ENCODE results near the gene PARP3.

PARP3 gene

DNA sequence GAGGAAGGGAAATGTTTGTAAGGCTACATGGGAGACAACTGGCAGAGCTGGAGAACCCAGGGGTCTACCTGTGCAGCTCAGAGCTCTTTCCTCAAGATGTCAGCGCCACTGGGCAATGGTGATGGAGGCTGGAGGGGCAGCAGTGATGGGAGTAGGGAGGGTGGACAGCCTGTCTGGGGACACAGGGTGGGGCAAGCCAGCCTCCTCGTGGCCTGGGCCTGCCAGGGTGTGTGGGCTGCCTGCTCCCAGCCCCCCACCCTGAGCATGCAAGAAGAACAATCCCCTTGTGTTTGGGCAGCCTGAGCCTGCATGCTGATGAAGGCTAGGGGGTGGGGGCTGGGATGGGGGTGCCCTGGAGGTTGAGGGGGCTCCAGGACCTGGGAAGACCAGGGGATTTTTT is 23.9 kb downstream of the PARP3 start:
- DNase-seq (ENCODE audit: low read depth in 1 of 2, low spot score in 1 of 2): no peak

DNA sequence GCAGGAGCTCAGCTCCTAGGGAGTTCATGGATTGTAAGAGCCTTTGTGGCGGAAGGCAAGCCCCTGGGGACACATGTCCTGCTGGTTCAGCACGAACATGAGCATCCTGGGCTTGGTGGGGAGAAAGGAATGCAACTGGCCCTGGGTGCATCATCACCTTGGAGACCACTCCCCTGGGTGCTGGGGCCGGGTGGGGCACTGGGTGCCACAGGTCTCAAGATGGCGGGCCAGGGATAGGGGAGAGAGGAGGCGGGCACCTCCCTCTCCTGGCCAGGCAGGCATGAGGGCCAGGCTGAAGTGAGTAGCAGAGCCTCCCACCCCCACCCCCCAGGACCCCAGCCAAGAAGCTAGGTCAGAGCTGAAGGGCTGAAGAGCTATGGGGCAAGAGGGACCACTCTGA is 24.3 kb downstream of the PARP3 start:
- DNase-seq (ENCODE audit: low read depth in 1 of 2, low spot score in 1 of 2): no peak

DNA sequence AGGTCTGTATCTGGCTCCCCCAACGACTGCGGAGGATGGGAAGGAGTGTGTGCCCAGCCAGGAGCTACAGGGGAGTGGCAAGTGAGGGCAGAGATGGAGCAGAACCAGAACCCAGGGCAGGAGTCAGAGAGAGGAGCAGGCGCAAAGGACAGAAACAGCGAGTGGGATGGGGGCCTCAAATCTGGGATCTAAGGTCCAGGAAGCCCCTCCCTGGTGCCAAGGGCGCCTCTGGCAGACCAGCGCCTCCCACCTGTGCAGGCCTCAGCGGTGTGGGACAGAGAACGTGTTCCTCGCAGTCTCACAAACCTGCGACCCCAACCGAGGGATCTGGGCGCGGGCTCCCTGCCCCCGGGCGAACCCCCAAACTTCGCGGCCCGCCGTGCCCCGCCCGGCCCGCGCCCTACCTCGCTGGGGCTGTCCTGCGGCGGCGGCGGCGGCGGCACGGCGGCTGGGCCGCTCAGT is 24.8 kb downstream of the PARP3 start:
- DNase-seq (ENCODE audit: low read depth in 1 of 2, low spot score in 1 of 2): no peak

DNA sequence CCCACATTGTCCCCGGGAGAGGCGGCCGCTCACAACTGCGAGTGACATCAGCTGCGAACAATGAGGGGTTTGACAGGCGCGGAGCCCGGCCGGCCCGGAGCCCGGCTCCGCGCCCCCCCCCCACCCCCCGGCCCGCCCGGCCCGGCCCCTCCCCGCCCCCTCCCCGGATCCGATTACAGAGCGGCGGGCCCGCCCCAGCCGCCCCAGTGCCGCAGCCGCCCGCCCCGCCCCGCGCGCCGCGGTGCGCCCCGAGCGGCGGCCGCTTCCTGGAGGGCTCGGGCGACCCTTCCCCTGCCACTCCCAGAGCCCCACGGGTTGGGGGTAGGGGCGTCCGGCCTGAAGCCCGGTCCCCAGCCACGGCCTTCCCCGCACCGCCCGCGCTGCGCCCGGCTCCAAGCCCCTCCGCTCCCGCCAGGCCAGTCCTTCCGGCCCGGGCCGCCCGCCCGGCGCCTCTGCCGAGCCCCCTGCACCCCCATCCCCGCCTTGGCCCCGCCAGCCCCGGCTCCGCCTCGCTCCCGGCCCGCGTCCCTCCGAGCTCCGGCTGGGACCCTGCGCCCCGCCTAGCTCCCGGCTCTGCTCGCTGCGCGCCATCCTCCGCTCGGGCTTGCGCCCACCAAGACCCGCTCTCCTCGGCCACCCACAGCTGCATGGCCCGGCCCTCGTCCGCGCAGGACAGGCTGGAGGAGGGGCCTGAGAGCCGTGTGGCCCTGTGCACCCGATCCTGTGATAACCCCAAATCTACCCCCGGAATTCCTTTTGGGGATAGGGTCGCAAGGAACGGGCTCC is 25.4 kb downstream of the PARP3 start, which contains the start of gene PCBP4:
PCBP4 (minus strand) TSS at position 71 of the 786 bp plus-strand sequence. CDS start 6,214 bp downstream, outside the sequence.
- DNase-seq (ENCODE audit: low read depth in 1 of 2, low spot score in 1 of 2): no peak

DNA sequence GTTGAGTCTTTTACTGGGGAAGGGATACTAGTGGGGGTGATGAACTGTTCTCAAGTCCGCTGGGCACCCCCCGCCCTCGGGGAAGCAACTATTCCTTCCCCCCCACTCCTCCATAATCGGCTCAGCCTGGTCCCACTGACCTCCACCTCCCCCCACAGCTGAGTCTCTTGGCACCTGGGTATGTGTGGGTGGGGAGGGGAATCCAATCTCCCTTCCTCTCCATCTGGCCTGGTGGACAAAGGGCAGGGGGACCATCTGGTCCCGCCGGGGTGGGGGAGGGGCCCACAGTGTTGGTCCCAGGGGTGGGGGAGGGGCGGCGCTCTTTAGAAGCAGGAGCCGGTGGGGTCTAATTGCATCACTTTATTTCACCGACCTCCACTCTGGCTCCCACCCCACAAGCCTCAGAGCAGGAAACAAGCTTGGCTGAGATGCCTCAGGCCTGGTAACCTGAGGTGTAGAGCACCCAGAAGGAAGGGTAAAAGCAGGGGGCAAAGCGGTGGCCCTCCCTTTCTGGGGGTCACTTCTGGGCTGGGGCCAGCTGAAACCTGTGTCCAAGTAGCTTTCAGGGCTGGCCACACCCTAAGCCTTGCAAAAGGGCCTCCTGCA is 26.1 kb downstream of the PARP3 start:
- DNase-seq (ENCODE audit: low read depth in 1 of 2, low spot score in 1 of 2): no peak

DNA sequence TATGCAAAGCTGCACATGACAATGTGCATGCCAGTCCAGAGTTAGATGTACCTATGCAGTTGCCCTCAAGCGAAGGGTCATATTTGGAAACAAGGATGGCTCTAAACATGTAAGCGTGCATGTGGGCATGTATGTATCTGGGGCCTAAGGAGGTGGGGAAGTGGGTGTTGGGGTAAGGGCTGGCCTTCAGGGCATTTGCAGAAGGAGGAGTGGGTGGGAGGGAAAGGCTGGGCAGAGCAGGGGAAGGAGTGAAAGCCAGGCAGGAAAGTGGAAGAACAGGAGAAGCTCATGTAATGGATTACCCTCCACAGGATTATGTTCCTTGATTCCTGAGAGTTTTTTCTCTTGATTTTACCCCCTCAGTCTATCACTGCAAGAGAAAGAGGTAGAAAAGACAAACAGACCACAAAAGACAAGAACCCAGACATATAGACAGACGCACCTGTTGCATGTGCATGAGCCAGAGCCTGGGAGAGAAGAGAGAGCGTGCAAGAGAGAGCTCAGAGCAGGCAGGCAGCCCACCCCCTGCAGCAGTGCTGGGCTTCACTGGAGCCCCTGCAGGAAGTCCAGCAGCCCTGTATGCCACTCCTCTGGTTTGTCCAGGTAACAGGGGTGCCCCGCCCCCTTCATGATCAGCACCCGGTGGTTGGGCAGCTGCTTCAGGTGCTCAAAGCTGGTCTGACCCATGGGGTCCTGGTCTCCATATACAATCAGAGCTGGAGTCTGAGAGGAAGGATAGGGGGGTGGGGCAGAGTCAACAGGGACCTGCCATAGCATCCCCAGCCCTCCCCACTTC is 26.9 kb downstream of the PARP3 start:
- DNase-seq (ENCODE audit: low read depth in 1 of 2, low spot score in 1 of 2): no peak

DNA sequence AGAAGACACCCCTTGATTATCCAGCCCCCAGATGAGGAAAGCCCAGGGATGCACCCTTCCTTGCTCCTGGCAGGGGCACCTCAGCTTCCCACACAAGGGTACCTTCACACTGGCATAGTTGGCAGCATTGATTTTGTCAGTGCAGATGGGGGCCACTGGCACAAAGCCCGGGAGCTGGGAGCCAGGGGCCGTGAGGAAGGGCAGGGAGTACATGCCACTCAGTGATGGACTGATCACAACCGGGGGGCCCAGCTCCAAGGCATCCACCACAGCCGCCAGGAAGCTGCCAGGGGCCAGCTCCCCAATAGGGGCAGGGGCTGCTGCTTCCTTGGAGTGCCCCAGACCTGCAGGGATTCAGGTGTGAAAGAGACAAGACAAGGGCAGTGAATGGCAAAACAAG is 27.7 kb downstream of the PARP3 start:
- DNase-seq (ENCODE audit: low read depth in 1 of 2, low spot score in 1 of 2): no peak

DNA sequence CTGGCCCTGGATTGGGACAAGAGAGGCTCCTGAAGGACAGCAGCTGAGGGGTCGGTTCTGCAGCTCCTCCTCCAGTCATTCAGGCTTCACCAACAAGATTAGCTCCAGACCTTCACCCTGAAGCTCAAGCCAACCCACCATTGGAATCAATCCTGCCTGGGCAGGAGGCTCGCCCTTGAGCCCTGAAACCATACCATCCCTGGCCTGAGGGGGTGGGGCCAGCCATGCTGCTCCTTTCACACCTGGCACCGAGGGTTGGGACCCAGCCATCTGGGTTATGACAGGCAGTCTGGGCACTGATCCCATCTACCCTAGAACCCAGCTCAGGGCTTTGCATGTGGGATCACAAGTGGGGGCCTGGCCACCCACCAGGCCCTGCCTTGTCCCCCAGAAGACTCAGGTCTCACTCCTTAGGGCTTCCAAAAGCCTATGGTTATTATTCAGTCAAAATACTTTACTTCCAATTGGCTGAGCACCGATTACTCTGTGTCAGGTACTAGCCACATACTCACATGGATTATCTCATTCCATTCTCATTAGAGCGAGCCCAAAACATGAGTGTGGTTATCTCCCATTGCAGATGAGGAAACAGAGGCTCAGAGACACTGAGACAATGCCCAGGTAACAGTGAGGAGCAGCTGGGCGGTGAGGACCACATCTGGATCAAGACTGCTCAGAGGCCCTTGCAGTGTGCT is 28.6 kb downstream of the PARP3 start:
- DNase-seq (ENCODE audit: low read depth in 1 of 2, low spot score in 1 of 2): no peak

DNA sequence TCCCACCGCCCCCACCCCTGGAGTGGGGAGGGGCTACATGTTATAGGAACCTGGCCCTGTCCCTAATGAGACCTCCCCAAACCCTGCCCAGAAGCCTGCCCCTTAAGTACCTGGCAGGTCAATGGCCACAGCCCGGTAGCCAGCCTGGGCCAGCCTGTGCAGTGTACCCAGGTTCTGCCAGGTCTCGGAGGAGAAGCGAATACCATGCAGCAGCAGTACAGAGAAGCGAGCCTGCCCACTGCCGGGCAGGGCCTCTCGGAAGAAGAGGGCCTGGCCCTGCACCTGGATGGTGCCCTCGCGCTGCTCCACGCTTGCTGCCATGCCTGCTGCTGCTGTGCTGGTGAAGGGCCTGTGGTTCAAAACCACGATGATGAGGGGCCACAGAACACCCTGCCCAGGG is 29.2 kb downstream of the PARP3 start:
- no peak for DNase-seq (ENCODE audit: low read depth in 1 of 2, low spot score in 1 of 2)

DNA sequence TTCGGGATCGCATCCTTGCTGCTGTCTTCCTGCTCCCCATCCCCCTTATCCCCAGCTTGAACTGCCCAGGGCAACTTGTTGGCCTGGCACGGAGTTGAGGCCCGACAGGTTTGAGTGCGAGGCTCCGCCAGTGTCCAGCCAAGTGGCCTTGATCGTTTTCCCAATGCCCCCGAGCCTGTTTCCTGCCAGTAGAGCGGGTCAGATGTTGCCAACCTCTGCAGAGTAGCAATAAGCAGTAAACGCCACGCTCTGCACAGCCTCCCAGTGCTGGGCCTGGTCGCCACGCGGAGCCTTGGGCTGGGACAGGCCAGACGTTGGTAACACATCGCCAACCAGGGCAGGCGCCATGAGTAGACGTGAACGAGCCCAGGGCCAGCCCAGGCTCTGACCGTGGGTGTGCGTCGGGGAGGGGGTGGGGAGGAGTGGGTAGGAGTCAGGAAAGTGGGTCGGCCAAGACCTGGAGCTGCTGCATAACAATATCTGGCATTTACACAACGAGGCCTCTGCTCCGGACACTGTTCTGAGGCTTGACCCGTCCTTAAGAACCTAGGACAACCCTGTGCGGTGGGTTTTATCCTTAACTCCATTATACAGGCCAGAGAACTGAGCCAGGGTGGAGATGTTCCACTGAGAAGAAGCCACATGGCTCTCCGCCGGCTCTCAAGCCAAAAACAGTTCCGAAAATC is 32.3 kb downstream of the PARP3 start:
- no peak for DNase-seq (ENCODE audit: low read depth in 1 of 2, low spot score in 1 of 2)

DNA sequence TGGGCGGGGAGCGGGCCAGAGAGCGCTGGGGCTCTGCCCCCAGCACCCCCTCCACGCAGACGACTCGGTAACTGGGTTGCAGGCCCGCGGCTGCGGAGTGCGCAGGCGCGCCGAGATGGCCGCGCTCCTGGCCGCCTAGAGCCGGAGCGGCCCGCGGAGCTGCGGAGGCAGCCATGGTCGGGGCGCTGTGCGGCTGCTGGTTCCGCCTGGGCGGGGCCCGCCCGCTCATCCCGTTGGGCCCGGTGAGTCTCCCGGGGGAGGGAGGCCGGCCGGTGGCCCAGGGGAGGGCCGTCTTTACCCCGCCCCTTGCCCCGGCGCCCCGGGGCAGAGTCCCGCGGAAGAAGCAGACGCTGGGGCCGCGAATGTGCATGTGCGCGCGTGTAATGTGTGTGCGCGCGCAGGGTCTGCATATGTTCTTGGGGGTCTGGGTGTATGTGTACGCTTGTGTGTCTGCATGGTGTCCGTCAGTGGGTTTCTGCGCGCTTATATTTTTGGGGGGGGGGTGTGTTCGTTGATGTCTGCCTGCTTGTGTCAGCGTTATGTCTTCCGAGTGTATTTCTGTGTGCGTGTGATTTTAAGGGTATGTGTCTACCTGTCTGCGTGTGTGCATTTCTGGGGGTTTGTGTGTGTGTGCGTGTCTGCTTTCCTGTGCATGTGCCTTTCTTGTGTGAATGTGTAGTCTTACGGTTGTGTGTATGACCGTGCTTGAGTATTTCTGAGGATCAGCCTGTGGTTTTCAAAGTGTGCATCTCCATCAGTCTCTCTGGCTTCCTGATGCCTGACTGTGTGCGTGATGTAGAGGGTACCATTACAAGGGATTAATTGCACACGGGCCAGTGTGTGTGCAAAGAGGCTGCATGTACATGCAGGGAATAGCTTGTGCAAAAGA is 33.0 kb downstream of the PARP3 start, which contains the start of gene ABHD14A:
ABHD14A (plus strand) TSS at position 102 of the 889 bp plus-strand sequence; CDS start at position 174, 72 bp downstream.
- DNase-seq (ENCODE audit: low read depth in 1 of 2, low spot score in 1 of 2): peak; percentile 42 to 67

DNA sequence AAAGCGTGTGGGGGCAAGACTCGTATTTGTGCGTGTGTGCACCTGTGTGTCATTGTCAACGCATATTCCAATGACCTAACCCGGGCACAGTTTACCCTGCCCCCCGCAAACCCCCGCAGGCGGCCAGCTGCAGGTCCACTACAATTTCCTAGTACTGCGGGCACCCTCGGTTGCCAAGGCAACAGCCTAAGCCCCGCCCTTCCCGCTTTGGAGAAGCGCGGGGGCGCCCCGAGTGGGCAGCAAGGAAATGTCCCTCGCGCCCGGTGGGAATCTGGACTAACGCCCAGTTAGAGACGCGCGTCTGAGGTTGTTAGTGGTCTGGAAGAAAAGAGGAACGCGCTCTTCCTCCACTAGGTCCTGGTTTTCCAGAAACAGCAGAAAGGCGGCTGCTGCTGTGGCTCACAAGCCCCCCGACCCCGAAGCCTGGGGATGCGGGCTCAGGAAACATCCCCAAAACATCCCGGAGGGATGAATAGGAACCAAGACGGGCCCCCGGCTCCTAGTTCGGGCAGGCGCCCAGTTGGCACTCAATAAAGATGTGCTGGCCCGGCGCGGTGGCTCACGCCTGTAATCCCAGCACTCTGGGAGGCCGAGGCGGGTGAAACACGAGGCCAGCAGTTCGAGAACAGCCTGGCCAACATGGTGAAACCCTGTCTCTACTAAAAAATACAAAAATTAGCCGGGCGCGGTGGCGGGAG is 33.8 kb downstream of the PARP3 start:
- no peak for DNase-seq (ENCODE audit: low read depth in 1 of 2, low spot score in 1 of 2)

DNA sequence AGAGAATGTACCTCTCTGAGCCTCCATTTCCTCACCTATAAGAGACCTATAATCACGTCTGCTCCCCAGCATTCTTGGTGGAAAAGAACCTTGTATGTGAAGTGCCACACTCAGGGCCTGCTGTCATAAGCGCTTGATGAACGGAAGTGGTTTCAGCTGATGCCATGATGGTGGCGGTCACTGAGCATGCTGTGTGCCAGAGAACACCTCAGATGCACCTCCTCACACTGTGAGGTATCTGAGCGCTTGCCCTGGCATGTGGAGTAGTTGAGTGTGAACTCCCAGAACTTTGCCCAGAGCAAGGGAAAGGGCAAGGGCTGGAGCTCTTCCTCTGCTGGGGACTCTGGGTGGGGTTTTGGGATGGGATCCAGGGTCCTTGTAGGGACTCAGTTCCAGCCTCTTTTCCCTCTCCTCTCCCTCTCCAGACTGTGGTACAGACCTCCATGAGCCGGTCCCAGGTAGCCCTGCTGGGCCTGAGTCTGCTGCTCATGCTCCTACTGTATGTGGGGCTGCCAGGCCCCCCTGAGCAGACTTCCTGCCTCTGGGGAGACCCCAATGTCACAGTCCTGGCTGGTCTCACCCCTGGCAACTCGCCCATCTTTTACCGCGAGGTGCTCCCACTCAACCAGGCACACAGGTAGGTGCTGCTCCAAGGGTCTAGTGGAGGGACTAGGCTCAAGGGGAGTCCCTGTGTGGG is 35.4 kb downstream of the PARP3 start:
- no peak for DNase-seq (ENCODE audit: low read depth in 1 of 2, low spot score in 1 of 2)

DNA sequence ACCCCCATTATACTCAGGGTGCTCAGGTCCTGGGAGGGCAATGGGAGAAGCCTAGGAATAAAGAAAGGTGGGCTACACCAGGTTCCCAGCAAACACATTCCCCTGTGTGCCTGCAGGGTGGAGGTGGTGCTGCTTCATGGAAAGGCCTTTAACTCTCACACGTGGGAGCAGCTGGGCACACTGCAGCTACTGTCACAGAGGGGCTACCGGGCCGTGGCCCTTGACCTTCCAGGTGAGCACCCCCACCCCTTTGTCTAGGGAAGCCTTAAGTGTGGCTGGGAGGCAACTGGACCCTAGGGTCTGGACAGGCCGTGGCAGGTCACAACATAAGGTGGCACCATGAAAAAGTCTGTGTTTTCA is 36.0 kb downstream of the PARP3 start:
- no peak for DNase-seq (ENCODE audit: low read depth in 1 of 2, low spot score in 1 of 2)

DNA sequence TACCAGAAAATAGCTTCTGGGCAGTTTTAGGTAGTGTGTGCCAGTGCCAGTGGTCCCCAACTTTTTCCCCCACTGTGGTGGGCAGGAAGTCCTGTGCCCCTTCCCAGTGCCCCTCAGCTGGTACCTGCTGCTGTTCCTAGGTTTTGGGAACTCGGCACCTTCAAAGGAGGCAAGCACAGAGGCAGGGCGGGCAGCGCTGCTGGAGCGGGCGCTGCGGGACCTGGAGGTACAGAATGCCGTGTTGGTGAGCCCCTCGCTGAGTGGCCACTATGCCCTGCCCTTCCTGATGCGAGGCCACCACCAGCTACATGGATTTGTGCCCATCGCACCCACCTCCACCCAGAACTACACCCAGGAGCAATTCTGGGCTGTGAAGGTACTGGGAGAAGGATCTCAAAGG is 38.1 kb downstream of the PARP3 start:
- no peak for DNase-seq (ENCODE audit: low read depth in 1 of 2, low spot score in 1 of 2)

DNA sequence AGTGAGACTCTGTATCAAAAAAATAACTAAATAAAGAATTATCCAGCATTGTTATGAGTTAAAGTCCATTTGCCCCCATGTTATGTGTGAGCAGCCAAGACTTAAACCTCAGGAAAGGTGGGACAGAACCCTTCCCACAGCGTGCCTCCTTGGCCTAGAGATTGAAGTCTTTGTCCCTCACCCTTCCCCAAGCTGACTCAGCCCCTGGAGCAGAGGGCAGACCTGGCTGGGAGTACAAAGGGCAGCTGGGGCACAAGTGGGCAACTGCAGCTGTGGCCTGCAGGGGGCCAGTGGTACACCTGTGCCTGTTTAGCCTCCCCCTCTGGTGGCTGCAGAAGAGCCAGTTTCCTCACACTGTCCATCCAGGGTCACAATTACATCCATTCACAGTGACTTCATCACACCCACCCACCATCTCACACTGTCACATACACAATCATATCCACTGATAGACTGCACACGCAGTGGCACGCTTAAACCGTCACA is 40.2 kb downstream of the PARP3 start:
- no peak for DNase-seq (ENCODE audit: low read depth in 1 of 2, low spot score in 1 of 2)

DNA sequence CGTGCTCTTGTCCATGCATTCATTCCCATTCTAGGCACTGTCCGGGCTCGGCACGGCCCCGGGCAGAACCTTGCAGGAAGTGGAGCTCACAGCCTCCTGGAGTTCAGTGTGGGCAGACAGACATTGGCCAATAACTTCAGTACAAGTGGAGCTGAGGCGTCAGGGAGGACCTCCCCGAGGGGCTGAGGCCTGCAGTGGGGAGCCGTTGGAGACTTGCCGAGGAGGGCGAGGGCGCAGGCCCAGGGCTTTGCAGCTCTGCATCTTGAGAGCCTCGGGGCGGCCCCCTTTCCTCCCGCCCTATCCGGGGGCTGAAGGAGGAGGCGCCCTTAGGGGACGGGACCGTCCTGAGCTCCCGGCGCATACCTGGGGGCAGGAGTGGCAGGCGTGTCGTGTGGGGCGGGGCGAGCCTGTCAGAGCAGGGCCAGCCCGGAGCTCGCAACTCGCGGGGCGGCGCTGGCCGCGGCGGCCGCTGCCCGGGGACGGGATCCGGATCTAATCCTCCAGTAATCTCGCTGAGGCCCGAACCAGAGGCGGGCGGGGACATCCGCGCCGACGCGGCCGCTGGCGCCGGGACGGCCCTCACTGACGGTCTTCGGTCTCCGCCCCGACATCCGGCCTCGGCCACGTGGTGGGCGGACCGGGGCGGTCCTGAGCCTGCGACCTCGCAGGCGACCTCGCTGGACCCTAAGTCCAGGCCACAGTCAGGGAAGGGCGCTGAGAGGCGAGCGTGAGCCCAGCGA is 40.8 kb downstream of the PARP3 start, which contains the start of gene ACY1:
ACY1 (plus strand) TSS at position 698 of the 740 bp plus-strand sequence. CDS start 530 bp downstream, outside the sequence.
- peak in 1 of 2 donors; percentile 61 for DNase-seq (ENCODE audit: low read depth in 1 of 2, low spot score in 1 of 2)

Data from activated T-helper 1 cell treated with anti-CD3 and anti-CD28 coated beads, Interleukin-2, amount 50 U/mL, for 16 hours (primary cell).